Stimulated activated CD4-positive, alpha-beta T cell treated with anti-CD3 and anti-CD28 coated beads, Interleukin-4, amount 100 ng/mL, for 1 hour (primary cell): ENCODE results near the gene UQCC5.

Source experiments
- DNase-seq: peaks from one replicate; pipeline ENCODE4 v3.0.0-alpha.2; 2020

The UQCC5 gene

GRCh38 chr3:52504977-52505376, 31.4 kb upstream of the UQCC5 start:
- DNase-seq = no peak

GRCh38 chr3:52506266-52506966, 30.0 kb upstream of the UQCC5 start:
- DNase-seq = no peak

DNA sequence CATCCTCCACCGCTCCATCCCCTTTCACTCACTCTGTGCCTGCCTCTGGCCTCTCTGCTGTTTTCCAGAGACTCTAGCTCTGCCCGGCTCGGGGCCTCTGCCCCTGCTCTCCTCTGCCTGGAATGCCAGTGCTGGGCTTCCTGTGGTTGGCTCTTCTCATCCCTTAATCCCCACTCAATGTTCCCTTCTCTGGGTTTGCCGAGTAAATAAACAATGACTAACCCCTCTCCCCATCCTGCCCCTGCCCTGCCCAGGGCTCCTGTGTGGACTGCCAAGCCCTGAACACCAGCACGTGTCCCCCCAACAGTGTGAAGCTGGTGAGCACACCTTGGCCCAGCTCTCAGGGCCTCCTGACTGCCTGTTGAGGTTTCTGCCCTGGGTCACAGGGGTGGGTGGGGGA, 29.0 kb upstream of the UQCC5 start:
- no peak for DNase-seq

GRCh38 chr3:52509753-52510328, 26.6 kb upstream of the UQCC5 start:
- DNase-seq = no peak

GRCh38 chr3:52511509-52511908, 24.9 kb upstream of the UQCC5 start:
- no peak for DNase-seq

DNA sequence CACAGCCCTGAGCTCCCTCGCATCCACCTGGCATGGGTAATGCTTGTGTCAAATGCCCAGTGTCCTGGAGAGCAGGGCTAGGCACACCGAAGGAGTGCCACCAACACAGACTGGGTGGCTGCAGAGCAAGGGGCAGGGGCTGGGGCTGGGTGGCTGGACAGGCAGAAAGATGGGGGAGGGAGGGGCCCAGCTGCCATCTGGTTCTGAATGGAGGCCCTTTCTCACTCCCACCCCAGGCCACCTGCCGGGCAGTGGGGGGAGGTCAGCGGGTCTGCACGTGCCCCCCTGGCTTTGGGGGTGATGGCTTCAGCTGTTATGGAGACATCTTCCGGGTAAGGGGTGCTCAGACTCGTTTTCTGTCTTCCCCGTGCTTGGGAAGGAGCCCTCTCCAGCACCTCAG, 24.3 kb upstream of the UQCC5 start:
- no peak for DNase-seq

GRCh38 chr3:52512727-52513126, 23.7 kb upstream of the UQCC5 start:
- DNase-seq = no peak

GRCh38 chr3:52513281-52513680, 23.1 kb upstream of the UQCC5 start:
- DNase-seq = no peak

DNA sequence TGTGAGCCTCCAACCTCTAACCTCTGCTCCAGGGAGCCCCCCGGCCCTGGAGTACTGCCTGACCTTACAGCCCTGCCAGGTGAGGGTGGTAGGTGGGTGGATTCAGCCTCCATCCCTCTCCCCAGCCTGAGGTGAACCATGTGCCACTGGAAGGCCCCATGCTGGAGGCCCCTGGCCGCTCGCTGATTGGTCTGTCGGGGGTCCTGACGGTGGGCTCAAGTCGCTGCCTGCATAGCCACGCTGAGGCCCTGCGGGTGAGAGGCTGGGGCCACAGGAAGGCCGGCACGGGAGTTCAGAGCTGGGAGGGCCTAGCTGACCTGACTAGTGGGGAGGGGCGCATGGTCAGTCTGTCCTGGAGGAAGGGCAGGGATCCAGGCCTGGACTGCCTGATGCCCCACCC, 21.8 kb upstream of the UQCC5 start:
- no peak for DNase-seq

DNA sequence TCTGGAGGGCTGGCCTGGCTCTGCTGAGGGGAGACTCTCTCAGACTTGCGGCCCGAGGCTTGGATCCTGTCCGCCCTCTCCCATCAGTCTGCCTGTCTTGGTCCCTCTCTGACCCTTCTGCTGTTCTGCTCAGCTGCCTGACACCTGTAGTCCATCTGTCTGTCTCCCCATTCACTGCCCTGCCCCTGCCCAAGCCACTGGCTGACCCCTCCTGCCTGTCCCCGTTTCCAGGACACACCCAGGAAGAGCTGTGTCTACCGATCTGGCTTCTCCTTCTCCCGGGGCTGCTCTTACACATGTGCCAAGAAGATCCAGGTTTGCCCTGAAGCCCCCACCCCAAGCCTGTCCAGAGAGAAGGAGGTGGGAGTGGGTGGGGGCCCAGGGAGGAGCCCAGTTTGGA, 21.2 kb upstream of the UQCC5 start:
- DNase-seq = no peak

DNA sequence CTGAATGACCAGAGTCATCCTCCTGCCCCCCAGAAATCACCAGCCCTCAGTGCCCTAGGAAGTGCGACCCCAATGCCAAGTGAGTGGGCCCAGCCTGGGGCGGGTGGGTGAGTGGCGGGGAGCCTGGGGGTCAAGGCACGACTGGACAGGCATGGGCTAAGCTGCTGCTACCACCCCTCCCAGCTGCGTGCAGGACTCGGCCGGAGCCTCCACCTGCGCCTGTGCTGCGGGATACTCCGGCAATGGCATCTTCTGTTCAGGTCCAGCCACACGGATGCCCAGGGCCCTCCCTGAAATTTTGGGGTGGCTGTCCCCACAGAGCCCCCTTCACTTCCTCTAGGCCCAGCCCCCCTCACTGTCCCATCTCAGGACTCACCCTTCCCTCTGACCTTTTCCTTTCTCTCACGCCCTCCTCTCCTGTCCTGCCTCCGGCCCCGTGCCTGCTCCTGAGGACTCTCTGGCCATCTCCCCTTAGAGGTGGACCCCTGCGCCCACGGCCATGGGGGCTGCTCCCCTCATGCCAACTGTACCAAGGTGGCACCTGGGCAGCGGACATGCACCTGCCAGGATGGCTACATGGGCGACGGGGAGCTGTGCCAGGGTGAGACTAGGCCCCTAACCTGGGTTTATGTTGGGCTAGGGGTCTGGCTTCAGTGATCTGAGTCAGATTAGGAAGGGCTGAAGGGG, 19.8 kb upstream of the UQCC5 start:
- DNase-seq = no peak

DNA sequence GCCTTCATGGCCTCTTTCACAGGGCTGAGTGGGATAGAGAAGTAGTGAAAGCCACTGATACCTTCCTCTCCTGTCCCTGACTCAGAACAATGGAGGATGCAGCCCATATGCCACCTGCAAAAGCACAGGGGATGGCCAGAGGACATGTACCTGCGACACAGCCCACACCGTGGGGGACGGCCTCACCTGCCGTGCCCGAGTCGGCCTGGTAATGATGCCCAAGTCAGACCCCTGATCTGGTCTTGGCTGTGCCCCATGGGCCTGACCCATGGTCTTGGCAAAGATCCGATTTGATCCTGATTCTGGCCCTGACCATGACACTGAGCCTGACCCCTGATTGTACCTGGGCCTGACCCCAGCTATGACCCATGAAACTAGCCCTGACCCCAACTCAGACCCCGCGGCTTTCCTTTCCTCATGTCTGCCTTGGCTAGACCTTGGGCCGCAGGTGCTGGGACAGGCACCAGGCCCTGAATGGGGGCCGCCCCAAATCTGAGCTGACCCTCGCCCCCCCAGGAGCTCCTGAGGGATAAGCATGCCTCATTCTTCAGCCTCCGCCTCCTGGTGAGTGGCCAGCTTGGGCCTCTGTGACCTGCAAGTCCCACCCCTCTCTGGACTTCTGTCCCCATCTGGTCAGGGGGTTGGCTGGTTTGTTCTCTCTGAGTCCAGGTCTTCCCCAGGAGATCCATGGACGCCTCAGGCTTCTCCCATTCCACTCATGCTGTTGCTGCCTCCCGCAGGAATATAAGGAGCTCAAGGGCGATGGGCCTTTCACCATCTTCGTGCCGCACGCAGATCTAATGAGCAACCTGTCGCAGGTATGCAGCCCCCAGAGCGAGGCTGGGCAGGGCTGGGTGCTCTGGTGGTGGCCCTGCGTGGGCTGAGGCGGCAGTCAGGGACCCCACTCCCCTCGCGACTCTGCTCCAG, 18.3 kb upstream of the UQCC5 start:
- DNase-seq = no peak

DNA sequence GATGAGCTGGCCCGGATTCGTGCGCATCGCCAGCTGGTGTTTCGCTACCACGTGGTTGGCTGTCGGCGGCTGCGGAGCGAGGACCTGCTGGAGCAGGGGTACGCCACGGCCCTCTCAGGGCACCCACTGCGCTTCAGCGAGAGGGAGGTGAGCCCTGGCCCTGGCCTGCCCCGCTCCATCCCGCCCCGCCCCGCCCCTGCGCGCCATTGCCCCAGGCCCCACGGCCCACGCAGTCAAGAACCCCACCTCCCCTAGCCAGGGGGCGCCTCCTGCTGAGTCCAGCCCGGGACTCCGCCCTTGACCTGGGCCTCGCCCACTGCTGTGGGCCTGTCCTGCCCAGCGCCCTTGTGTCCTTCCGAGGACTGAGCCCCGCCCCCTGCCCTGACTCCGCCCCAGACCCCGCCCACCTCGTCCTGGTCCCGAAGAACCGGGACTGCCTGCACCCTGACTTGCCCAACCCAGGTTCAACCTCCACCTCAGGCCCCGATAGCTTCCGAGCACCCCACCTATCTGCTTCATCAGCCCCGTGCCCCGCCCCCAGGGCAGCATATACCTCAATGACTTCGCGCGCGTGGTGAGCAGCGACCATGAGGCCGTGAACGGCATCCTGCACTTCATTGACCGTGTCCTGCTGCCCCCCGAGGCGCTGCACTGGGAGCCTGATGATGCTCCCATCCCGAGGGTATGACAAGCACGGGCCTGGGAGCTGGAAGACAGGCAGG, 17.5 kb upstream of the UQCC5 start:
- DNase-seq = no peak

- no peak for DNase-seq
These were observed 16.8 kb upstream of the UQCC5 start for GRCh38 chr3:52519445-52520140.

- no peak for DNase-seq
These were observed 16.2 kb upstream of the UQCC5 start for GRCh38 chr3:52520141-52520667.

- no peak for DNase-seq
These were observed 15.5 kb upstream of the UQCC5 start for GRCh38 chr3:52520716-52521487.

DNA sequence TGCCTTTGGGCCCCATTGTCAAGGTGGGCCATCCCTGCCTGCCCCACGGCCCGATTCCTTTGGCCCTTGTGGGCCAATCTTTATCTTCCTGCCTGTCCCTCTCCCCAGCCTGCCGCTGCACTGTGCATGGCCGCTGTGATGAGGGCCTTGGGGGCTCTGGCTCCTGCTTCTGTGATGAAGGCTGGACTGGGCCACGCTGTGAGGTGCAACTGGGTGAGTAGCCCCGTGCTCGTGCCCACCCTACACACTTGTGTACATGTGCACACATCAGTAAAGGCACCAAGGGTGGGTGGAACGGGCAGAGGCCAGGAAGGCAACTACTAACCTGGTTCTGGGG, 14.9 kb upstream of the UQCC5 start:
- DNase-seq = no peak

DNA sequence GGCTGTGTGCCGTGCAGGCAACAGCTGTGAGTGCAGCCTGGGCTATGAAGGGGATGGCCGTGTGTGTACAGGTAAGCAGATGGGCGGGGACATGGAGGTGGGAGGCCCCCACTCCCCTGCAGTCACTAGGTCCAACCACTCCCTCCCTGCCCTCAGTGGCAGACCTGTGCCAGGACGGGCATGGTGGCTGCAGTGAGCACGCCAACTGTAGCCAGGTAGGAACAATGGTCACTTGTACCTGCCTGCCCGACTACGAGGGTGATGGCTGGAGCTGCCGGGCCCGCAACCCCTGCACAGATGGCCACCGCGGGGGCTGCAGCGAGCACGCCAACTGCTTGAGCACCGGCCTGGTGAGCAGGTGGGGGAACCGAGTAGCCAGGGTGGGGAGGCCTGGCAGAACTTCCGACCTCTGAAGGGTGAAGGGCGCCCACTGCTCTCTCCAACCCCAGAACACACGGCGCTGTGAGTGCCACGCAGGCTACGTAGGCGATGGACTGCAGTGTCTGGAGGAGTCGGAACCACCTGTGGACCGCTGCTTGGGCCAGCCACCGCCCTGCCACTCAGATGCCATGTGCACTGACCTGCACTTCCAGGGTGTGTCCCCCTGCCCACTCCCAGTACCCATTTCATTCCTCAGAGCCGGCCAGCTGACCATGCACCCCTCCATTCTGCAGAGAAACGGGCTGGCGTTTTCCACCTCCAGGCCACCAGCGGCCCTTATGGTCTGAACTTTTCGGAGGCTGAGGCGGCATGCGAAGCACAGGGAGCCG, 14.3 kb upstream of the UQCC5 start:
- DNase-seq = no peak

DNA sequence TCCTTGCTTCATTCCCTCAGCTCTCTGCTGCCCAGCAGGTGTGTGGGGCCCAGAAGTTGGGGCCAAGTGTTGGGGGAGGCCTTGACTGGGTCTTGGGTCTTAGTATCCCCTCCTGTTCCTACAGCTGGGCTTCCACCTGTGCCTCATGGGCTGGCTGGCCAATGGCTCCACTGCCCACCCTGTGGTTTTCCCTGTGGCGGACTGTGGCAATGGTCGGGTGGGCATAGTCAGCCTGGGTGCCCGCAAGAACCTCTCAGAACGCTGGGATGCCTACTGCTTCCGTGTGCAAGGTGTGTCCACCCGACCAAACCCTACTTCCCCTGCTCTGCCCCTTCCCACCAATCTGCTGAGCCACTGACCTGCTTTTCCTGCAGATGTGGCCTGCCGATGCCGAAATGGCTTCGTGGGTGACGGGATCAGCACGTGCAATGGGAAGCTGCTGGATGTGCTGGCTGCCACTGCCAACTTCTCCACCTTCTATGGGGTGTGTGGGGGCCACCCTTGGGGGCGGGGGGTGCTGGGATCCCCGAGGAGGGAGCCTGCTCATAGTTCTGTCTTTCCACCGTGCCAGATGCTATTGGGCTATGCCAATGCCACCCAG, 13.7 kb upstream of the UQCC5 start:
- no peak for DNase-seq
